H9 (cell line): Measurements from ENCODE around the gene TRH. TPM values are rescaled to one million over a fixed set of nuclear protein-coding genes. Genes with fewer than 3 reads are reported as not detected.

Experiments used
- DNase-seq: peaks from one replicate; pipeline ENCODE4 v3.0.0-alpha.2; 2017
- H2AFZ ChIP-seq: one replicate; pipeline ENCODE4 v1.6.1; 2013; ENCODE audit warnings: mild to moderate bottlenecking, low read length, control low read depth, moderate library complexity
- H2AK5ac ChIP-seq: 2 replicates; pipeline ENCODE4 v1.6.1; 2013; ENCODE audit warnings: low read length, control low read depth, mixed read lengths; ENCODE audit not compliant: insufficient read length
- H2BK120ac ChIP-seq: one replicate; pipeline ENCODE4 v1.6.1; 2013; ENCODE audit warnings: low read depth, mild to moderate bottlenecking, low read length, control low read depth, inconsistent platforms; ENCODE audit not compliant: poor library complexity, severe bottlenecking
- H2BK12ac ChIP-seq: 2 replicates; pipeline ENCODE4 v1.6.1; 2013; ENCODE audit warnings: low read length, control low read depth, mixed read lengths, low read depth; ENCODE audit not compliant: insufficient read length
- H2BK15ac ChIP-seq: 2 replicates; pipeline ENCODE4 v1.6.1; 2013; ENCODE audit warnings: low read depth, low read length, control low read depth
- H2BK20ac ChIP-seq: one replicate; pipeline ENCODE4 v1.6.1; 2013; ENCODE audit warnings: low read depth, mild to moderate bottlenecking, low read length, control low read depth, inconsistent platforms; ENCODE audit not compliant: poor library complexity, severe bottlenecking
- H2BK5ac ChIP-seq: 2 replicates; pipeline ENCODE4 v1.6.1; 2013; ENCODE audit warnings: low read length, control low read depth, mixed read lengths; ENCODE audit not compliant: insufficient read length
- H3K14ac ChIP-seq: 2 replicates; pipeline ENCODE4 v1.6.1; 2013; ENCODE audit warnings: low read length, control low read depth; ENCODE audit not compliant: insufficient read depth
- H3K18ac ChIP-seq: 2 replicates; pipeline ENCODE4 v1.6.1; 2013; ENCODE audit warnings: low read depth, mild to moderate bottlenecking, mixed read lengths, low read length, control low read depth; ENCODE audit not compliant: insufficient read length
- H3K23ac ChIP-seq: 2 replicates; pipeline ENCODE4 v1.6.1; 2013; ENCODE audit warnings: low read length, control low read depth, mixed read lengths, low read depth; ENCODE audit not compliant: insufficient read length
- H3K23me2 ChIP-seq: 2 replicates; pipeline ENCODE4 v1.6.1; 2013; ENCODE audit warnings: low read depth, mild to moderate bottlenecking, mixed read lengths, low read length, control low read depth; ENCODE audit not compliant: insufficient read length, poor library complexity, severe bottlenecking
- H3K27ac ChIP-seq: 2 replicates; pipeline ENCODE4 v1.5.1; 2013; ENCODE audit warnings: low read length, control low read depth, mixed read lengths, low read depth; ENCODE audit not compliant: insufficient read length
- H3K27me3 ChIP-seq: 2 replicates; pipeline ENCODE4 v1.6.1; 2013; ENCODE audit warnings: low read length, control low read depth, inconsistent platforms; ENCODE audit not compliant: insufficient read depth
- H3K4ac ChIP-seq: 2 replicates; pipeline ENCODE4 v1.6.1; 2013; ENCODE audit warnings: low read depth, mild to moderate bottlenecking, control low read depth, inconsistent platforms, low read length, moderate library complexity
- H3K4me1 ChIP-seq: 2 replicates; pipeline ENCODE4 v1.6.1; 2013; ENCODE audit warnings: low read length, control low read depth, inconsistent platforms; ENCODE audit not compliant: insufficient read depth
- H3K4me2 ChIP-seq: 2 replicates; pipeline ENCODE4 v1.6.1; 2013; ENCODE audit warnings: low read length, control low read depth, mixed read lengths; ENCODE audit not compliant: insufficient read length, insufficient read depth
- H3K56ac ChIP-seq: 2 replicates; pipeline ENCODE4 v1.6.1; 2013; ENCODE audit warnings: low read depth, mild to moderate bottlenecking, mixed read lengths, low read length, control low read depth; ENCODE audit not compliant: insufficient read length
- H3K79me1 ChIP-seq: 2 replicates; pipeline ENCODE4 v1.6.1; 2013; ENCODE audit warnings: low read depth, mild to moderate bottlenecking, moderate library complexity, low read length, control low read depth, inconsistent platforms; ENCODE audit not compliant: insufficient read depth, poor library complexity, severe bottlenecking
- H3K79me2 ChIP-seq: 2 replicates; pipeline ENCODE4 v1.6.1; 2013; ENCODE audit warnings: low read length, control low read depth, inconsistent platforms; ENCODE audit not compliant: insufficient read depth
- H3K9ac ChIP-seq: 2 replicates; pipeline ENCODE4 v1.6.1; 2013; ENCODE audit warnings: low read length, control low read depth, mixed read lengths; ENCODE audit not compliant: insufficient read length; ENCODE audit errors: extremely low read depth
- H3K9me3 ChIP-seq: one replicate; pipeline ENCODE4 v1.6.1; 2013; ENCODE audit warnings: low read depth, low read length, inconsistent platforms; ENCODE audit not compliant: control insufficient read depth
- H3T11ph ChIP-seq: one replicate; pipeline ENCODE4 v1.6.1; 2013; ENCODE audit warnings: mild to moderate bottlenecking, low read length, control low read depth, inconsistent platforms
- H4K20me1 ChIP-seq: one replicate; pipeline ENCODE4 v1.6.1; 2013; ENCODE audit not compliant: control insufficient read depth, insufficient read length, insufficient read depth
- H4K5ac ChIP-seq: 2 replicates; pipeline ENCODE4 v1.6.1; 2013; ENCODE audit warnings: low read depth, mild to moderate bottlenecking, mixed read lengths, low read length, control low read depth; ENCODE audit not compliant: insufficient read length
- H4K8ac ChIP-seq: replicated peaks from 2 replicates; pipeline ENCODE4 v1.6.1; 2013; ENCODE audit warnings: low read length, control low read depth, mixed read lengths, low read depth; ENCODE audit not compliant: insufficient read length
- H4K91ac ChIP-seq: 2 replicates; pipeline ENCODE4 v1.6.1; 2013; ENCODE audit warnings: low read depth, mild to moderate bottlenecking, moderate library complexity, mixed read lengths, low read length, control low read depth; ENCODE audit not compliant: insufficient read length
- H3K27ac Mint-ChIP-seq, 3 experiments: 2 replicates in 2 of 3; 3 replicates in 1 of 3; pipeline ENCODE4 v1.8.0; 2020 to 2021; ENCODE audit warnings: mixed read lengths in 3 of 3, mild to moderate bottlenecking in 1 of 3, moderate library complexity in 1 of 3
- H3K27me3 Mint-ChIP-seq: 2 replicates; pipeline ENCODE4 v1.8.0; 2021; ENCODE audit warnings: low read depth, mild to moderate bottlenecking, moderate library complexity, mixed read lengths
- H3K36me3 Mint-ChIP-seq, 3 experiments: 2 replicates in 2 of 3; 3 replicates in 1 of 3; pipeline ENCODE4 v1.8.0; 2020 to 2021; ENCODE audit warnings: low read depth in 3 of 3, mixed read lengths in 3 of 3; ENCODE audit not compliant: insufficient read depth in 1 of 3
- H3K4me1 Mint-ChIP-seq, 2 experiments: 2 replicates each; pipeline ENCODE4 v1.8.0; 2020; ENCODE audit warnings: mixed read lengths in 2 of 2
- H3K4me3 Mint-ChIP-seq, 2 experiments: 2 replicates in 1 of 2; 3 replicates in 1 of 2; pipeline ENCODE4 v1.8.0; 2020 to 2021; ENCODE audit warnings: mild to moderate bottlenecking in 2 of 2, mixed read lengths in 2 of 2, moderate library complexity in 1 of 2
- H3K9me3 Mint-ChIP-seq, 2 experiments: 2 replicates in 1 of 2; 3 replicates in 1 of 2; pipeline ENCODE4 v1.8.0; 2020; ENCODE audit warnings: mild to moderate bottlenecking in 2 of 2, mixed read lengths in 2 of 2, moderate library complexity in 1 of 2
- CTCF ChIP-seq: fragments of 200-600 bp; sonication (generic); conservative IDR thresholded peaks from 3 replicates; pipeline ENCODE4 v1.8.0; 2021; ENCODE audit warnings: antibody characterized with exemption, mild to moderate bottlenecking
- WGBS: extraction: QIAGEN DNeasy Blood & Tissue Kit; methylation state at CpG from one replicate; pipeline ENCODE4 v1.1.7; 2013; ENCODE audit warnings: missing lambda C conversion rate, low lambda C conversion rate, mixed read lengths; ENCODE audit not compliant: insufficient read length; ENCODE audit errors: extremely low coverage; 5-methylcytosine and 5-hydroxymethylcytosine counted together
- total RNA-seq: library from RNA; stranded (reverse); gene quantifications from 2 replicates; pipeline ENCODE4 v1.2.1, GENCODE V29; 2021

Gene TRH
- total RNA-seq, 1 experiment from 2014 or later, result not detected

DNA sequence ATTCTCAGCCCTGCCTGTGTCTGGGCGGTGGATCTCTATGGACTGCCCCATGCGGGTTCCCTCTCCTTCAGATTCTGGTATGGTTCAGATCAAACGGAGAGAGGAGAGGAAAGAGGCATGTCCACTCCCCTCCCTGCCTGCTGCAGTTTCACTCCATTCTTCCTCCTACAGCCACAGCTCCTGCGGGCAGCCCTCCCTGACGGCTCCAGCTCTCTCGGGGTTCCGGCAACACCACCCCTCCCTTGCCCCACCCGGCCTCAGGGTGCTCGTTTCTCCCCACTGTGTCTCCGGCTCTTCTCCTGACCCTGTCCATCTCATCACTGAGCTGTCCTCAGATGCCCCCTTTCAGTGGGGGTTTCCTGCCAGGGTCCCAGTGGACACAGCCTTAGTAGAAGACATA, 13.9 kb downstream of the TRH start:
- Histone ChIP-seq H3K4me1 (no peaks in the 10 kb centered on the region), H3K27me3 (no peaks in the 10 kb centered on the region; the same call in 1 of the 2 replicates), H3K79me1 (no peaks in the 10 kb centered on the region), H3K9me3 (no peaks in the 10 kb centered on the region), H2AFZ (no peak overlapping the region), H4K20me1 (no peaks in the 10 kb centered on the region), H3K4ac (no peak overlapping the region), H3K4me2 (no peak overlapping the region), H3K27ac (no peak overlapping the region), H4K91ac (no peak overlapping the region), H2BK120ac (no peak overlapping the region), H2AK5ac (no peak overlapping the region), H3K79me2 (no peaks in the 10 kb centered on the region), H3K23ac (no peak overlapping the region), H2BK20ac (no peak overlapping the region), H3K14ac (no peak overlapping the region), H2BK5ac (no peak overlapping the region), H2BK12ac (no peak overlapping the region), H4K5ac (no peak overlapping the region), H3K18ac (no peak overlapping the region), H3K56ac (no peak overlapping the region), H4K8ac (no peak overlapping the region), H3K9ac (no peak overlapping the region), H2BK15ac (no peak overlapping the region), H3K23me2 (peaks cover 3% of the 10 kb centered on the region), H3T11ph (no peak overlapping the region)
- WGBS, result no CpG with 5 or more reads among the region's 10 CpGs
- Mint-ChIP-seq H3K4me1 (peaks cover 6 to 14% of the 10 kb centered on the region in 2 experiments; a peak in 3 of 4 replicates), H3K4me3 (no peak overlapping the region), H3K9me3 (no peaks in the 10 kb centered on the region), H3K27me3 (peaks cover 62% of the 10 kb centered on the region), H3K27ac (no peak overlapping the region; a peak in 1 of 7 replicates), H3K36me3 (no peaks in the 10 kb centered on the region)
- no peak for TF ChIP-seq CTCF
- no peak for DNase-seq
